GM18907 (cell line): ENCODE measurements around the gene GLDN.
"Not testable (repeated sequence)": the region's sequence is repeated elsewhere in the genome, so short reads cannot be mapped to it uniquely, and the experiment has no call there.

Experiments
- ATAC-seq: cut with Tn5 transposase; IDR thresholded peaks from one replicate; pipeline ENCODE4 v1.9.1; 2021; ENCODE audit warnings: mild to moderate bottlenecking, moderate library complexity; ENCODE audit not compliant: unreplicated experiment

GLDN gene

DNA sequence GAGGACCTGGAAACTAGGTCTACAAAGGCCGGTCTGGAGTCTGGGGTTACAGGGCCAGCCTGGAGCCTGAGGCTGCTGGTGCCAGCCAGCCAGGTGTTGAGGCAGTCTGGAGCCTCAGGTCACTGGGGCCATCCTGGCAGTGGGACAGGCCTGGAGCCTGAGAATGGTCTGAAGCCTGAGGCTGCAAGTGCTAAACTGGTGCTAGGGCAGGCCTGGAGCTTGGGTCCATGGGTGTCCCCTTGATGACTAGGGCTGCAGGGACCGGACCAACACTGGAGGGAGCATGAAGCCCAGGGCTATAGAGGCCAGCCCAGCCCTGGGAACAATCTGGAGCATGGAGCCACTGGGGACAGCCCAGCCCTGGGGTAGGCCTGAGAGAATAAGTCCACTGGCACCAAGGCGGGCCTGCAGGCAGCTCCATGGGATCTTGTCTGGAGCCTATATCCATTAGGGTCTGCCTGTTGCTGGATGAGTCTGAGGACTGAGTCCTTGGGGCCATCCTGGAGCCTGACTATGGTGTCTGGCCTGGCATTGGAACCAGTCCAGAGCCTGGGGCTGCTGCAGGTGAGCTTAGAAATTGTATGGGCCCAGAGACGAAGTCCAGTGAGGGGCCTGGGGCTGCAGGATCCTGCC lies 101.9 kb downstream of the GLDN start:
- no peak for ATAC-seq

DNA sequence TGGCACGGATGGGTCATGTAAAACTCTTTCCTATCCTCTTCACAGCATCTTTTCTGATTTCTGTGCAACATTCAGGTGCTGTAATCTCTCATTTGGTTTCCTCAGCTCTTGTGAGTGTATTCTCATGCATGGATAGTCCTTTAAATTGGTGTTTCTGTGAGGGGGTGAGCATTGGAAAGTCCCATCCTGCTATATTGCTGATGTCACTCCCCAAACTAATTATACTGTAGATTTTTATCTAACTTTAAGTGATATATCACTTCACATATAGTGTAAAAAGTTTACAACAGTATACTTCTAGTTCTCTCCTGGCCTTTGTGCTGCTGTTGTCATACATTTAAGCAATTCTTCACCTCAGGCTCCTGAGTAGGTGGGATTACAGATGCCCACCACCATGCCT lies 102.7 kb downstream of the GLDN start:
- ATAC-seq = no peak

DNA sequence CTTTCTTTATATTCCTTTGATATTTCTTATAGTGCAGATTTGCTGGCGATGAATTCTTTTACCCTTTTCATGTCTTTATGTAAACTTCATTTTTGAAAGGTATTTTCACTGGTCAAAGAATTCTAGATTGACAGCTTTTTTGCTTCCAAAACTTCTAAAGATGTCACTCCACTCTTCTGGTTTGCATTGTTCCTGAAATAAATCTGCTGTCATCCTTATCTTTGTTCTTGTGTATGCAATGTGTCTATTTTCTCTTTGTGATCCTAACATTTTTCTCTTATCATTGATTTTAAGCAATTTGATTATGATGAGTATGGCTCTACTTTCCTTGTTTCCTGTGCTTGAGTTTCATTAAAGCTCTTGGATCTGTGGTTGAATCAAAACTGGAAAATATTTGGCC lies 103.4 kb downstream of the GLDN start:
- ATAC-seq = no peak

DNA sequence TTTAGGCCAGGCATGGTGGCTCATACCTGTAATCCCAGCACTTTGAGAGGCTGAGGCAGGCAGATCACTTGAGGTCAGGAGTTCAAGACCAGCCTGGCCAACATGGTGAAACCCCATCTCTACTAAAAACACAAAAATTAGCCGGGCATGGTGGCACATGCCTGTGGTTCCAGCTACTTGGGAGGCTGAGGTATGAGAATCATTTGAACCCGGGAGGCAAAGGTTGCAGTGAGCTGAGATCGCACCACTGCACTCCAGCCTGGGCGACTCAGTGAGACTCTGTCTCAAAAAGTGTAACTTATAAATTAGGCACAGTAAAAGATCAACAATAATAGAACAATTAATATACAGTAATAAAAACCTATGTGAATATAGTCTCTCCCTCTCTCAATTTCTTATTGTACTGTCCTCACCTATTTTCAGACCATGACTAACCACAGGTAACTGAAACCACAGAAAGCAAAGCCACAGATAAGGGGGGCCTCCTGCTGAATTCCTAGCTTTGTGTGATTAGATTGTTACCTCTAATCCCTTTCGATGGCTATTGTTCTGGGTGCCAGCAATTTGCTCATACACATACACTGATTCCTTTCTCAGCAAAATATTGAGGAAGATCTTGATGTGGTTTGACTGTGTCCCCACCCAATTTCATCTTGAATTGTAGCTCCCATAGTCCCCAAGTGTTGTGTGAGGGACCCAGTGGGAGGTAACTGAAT lies 104.7 kb downstream of the GLDN start:
- ATAC-seq = not testable (repeated sequence)

DNA sequence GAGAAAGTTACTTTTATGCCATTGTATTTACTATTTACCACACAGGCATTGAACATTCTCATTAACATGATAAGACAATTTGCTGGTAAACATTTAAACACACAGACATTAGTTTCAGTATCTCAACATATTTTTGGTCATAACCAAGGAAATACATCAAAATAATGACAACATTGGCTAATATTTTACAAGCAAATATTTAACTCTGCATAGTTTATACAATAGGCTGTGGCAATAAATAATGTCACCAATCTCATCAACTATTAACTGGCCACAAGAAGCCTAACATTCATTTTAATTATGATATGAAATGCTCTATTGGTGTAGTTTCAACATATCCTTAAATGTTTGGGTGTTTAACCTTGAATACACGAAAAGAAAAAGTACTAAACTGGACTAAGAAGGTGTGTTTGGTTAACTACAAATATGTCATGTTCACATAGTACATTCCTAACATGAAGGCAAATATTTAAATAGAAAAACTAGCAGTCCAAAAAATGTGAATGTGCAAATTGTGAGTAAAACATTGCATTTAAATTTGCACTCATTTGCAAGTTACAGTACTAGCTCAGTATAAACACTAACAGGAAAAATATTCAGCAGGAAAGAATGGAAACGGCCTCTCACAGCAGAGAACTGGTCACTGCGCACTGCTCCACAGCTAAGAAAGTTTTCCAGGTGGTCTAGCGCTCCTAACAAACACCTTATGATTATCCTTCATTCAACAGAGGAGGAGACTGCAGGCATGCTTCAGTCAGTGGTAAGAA lies 106.6 kb downstream of the GLDN start:
- ATAC-seq = no peak

DNA sequence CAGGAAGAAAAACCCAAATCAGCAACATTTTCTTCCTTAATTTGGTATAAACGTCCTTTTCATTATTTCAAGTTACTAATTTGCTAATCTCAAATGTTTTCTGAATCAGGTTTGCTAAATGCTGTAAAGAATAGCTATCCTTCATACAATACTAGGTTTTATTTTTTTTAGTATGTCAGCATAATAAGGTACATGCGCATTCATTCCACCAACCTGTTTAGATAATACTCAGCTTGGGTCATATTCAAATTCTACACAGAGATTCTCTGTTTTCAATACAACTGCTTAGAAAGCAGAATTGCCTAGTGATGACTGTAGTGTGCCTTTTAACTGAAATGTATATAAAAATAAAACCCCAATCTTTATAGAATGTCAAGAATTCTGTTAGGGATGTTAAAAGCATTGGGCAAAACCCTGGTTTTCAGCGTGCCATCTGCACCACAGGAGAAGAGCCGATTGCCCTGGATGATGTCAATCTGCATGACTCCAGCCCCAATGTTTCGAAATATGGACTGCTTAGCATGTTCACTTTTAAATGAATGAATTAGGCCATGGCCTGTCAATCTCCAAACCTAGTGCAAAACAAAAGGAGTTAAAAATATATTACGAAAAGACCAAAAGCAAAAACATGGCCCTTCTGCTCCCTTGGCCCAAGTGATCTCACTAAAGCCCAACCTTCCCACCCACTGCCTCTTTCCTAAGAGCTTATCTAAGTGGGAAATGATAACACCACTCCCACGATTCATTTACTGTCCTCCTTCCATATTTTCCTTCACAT lies 107.4 kb downstream of the GLDN start:
- no peak for ATAC-seq

DNA sequence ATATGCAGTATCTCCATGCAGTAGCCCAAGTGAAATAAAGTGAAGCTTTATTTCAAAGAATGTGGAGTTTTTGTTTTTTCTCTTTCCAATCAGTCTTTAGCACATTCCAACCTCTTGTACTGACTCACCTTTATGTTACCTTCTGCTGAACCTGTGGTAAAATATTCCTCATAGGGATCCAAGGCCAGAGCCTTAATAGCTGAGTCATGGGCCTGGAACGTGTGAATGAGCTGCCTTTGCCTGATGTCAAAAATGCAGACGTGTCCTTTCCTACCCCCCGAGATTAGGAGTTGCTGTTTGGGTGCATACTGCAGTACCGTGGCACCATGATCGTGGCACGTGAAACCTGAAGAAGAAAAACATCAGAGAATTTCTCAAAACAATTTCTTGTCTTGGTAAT lies 108.5 kb downstream of the GLDN start:
- ATAC-seq = no peak
